AG20443 (cell line): Measurements from ENCODE around the gene TAAR9.
A peak's percentile ranks its signal among the peaks of the same experiment; 100 is the strongest.

Source experiments
- DNase-seq: peaks from one replicate; pipeline ENCODE4 v3.0.0; 2012; ENCODE audit warnings: low spot score, mixed read lengths

TAAR9 gene, protein sequence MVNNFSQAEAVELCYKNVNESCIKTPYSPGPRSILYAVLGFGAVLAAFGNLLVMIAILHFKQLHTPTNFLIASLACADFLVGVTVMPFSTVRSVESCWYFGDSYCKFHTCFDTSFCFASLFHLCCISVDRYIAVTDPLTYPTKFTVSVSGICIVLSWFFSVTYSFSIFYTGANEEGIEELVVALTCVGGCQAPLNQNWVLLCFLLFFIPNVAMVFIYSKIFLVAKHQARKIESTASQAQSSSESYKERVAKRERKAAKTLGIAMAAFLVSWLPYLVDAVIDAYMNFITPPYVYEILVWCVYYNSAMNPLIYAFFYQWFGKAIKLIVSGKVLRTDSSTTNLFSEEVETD

GRCh38 chr6:132537977-132538376 lies at the start of gene TAAR9:
TAAR9 (plus strand) TSS chr6:132538277; CDS start chr6:132538290, 13 bp downstream.
- DNase-seq = no peak

DNA sequence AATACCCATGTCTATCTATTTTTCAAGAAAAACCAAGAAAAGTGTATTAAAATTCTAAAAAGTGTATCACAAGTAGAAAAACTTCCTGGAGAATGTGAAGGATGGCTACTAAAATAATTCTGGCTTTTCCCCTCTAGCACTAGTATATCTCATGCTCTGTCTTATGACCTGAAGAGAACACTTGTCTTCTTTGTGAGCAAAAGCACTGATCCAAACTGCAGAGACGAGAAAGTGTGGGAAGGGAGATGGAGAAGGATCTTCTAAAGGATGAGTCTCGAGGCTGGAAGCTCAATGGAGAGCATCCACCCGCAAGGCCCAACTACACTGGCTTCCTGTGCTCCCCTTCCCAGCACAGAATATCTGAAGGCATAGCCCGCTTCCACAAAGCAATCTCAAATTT lies 48.7 kb upstream of the TAAR9 start:
- no peak for DNase-seq

GRCh38 chr6:132490024-132490423 lies 48.1 kb upstream of the TAAR9 start:
- peak; percentile 82 for DNase-seq

DNA sequence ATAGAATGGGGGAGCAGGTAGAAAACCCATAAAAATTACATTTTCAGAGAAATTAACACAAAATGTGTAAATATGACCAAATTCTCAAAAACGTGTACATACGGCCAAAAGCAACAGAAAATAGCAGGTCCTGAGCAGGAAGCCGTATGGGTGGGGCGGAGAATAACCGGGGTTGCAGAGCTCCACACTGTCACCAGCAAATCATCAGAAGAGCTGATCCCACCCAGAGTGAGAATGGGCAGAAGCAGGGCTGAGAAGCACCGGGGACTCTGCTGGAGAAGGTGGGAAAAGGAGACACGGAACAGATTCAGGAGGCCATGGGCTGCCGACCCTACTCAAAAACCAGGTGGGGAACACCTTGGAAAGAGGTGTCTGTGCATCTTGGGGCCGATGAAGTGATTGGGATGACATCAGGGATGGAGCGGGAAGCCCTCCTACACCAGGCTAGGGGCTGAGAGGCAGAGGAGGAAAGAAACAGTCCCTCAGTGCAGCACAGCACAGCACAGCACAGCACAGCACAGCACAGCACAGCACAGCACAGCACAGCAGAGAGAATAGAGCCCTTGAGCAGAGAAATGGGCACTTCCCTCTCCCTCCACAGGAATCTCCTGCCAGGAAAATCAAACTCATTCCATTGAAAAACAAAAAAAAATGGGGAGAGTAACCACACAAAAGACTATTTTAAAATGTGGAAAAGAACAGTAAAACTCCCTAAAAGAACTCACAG lies 47.4 kb upstream of the TAAR9 start:
- peak; percentile 38 for DNase-seq

DNA sequence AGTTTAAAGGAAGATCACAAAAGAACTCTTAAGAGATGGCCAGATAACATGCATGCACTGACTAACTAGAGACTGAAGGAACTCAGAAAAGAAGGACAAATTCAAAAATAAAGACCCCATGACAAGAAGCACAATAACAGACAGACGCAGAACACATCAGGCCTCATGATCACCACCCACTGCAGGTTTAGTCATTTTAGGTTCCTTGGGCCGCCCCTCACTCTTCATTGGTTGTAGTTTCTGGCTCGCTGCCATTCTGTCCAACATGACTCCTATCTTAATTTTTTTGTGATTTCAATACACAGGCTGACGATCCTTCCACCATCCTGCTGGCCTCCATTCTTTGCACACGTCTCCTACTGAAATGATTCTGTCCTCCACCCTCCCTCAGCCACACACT lies 46.8 kb upstream of the TAAR9 start:
- DNase-seq = peak; percentile 43

GRCh38 chr6:132491881-132492280 lies 46.2 kb upstream of the TAAR9 start:
- DNase-seq = no peak

DNA sequence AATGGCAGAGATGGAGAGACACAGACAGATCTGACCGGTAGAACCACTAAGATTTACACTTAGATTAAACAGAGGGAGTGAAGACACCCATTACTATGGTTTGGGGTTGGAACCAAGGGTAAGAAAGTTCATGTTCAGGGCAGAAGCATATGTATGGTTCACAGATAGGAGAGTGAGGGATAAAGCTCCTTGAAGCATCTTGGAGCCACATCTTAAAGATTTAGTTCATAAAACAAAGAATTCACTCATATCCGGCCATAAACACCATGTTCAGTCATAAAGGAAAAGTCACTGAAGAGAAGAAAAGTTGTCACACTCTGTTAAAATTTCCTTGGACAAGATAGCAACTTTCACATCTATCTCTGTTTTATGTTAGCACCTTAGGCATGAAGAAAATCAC lies 43.1 kb upstream of the TAAR9 start:
- no peak for DNase-seq

DNA sequence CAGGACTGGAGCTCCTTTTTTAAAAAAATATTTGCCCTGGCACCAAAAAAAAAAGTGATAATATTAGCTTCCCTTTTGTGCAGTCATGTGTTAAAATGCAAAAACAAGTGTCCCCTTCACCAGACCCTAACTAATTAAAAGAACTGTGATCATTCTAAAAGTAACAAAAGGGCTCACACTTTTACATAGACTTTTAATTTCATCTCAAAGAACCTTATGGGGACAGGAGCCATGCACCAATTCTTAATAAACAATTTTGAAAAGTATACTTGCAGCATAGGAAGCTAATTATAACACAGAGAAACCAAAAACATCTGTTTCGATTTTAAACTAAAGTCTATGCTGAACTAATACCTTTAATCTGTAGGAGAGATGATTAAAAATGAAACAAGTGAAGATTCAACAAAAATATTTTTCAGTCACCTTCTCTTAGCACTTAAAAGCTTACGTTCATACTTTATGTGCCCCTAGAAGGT lies 42.4 kb upstream of the TAAR9 start:
- DNase-seq = no peak

GRCh38 chr6:132496519-132497180 lies 41.4 kb upstream of the TAAR9 start:
- DNase-seq = no peak

- no peak for DNase-seq
These were observed 39.4 kb upstream of the TAAR9 start for GRCh38 chr6:132498638-132499037.

DNA sequence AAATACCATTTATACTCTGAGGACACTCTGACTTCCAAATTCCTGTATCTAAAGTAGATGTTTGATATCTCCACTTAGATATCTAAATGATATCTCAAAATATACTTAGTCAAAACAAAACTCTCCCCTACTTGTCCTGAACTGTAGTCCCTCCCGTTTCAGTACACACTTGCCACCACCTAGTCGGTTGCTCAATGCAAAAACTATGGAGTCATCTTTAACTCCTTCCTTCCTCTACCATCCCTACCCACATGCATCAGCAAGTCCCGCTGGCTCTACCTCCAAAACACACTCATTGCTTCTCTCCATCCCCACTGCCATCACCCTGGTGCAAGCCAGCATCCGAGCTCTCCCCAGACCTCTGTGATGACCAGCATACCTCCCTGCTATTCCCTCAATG lies 38.3 kb upstream of the TAAR9 start:
- no peak for DNase-seq

DNA sequence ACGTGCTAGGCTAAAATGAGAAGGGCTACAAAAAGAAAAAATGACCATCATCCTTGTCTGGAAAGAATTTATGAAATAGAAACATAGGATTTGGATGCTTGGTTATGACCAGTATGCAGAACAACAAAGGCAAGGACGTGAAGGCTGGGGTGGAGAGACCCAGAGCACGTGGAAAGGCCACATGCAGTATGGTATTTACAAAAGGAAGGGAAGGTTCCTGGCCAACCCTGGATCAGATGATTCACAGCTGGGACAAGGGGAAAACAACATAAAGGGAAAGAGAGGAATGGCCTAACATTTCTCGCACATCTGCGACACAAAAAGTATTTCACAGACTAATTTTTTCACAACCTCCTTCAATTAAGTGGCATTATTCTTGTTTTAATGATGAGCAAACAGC lies 33.3 kb upstream of the TAAR9 start:
- DNase-seq = no peak

DNA sequence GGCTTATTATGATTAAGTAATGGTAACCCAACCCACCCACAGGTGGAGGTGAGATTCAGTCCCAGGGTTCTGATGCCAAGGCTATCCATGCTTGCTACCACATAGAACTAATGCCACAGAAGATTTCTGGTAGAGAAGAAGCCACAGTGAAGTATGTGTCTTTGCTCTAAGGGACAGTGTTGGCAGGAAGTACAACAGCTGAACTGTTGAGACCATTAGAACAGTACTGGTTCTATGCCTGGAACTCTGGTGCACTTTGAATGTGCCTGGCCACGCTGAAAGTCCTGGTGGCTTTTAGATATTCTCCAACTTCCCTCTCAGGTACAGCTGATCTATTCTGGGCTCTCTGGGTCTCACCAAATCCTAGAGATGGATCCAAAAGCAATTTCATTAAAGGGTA lies 32.9 kb upstream of the TAAR9 start:
- DNase-seq = no peak

- DNase-seq = no peak
These were observed 31.6 kb upstream of the TAAR9 start for GRCh38 chr6:132506461-132506860.

GRCh38 chr6:132506869-132507808 lies 30.9 kb upstream of the TAAR9 start:
- DNase-seq = no peak

DNA sequence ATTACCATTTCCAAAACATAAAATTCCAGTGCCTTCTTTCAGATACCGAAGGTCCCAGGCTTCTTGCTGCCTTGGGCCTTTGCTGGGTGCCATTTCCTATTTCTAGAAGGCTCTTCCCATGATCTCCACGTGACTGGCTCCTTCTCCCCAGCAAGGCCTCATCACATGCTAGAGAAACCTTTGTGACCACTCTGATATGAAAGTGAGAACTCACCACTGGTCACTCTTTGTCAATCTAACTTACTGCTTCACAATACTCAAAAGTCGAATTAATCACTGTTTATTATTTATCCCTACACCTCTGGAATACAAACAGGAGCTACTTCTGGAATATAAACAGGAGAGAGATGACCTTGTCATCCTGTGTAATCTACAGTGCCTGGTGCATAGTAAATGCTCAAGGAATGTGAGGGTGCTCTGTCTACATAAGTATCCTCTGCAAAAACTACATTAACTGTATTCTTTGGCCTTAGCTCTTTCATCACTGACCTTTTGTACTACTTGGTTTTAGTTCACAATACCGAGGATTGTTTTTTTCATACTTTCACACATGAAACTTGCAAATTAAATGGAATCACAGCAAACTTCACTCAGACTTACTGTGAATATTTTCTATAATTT lies 26.8 kb upstream of the TAAR9 start:
- DNase-seq = no peak

- no peak for DNase-seq
These were observed 26.3 kb upstream of the TAAR9 start for GRCh38 chr6:132511831-132512220.

DNA sequence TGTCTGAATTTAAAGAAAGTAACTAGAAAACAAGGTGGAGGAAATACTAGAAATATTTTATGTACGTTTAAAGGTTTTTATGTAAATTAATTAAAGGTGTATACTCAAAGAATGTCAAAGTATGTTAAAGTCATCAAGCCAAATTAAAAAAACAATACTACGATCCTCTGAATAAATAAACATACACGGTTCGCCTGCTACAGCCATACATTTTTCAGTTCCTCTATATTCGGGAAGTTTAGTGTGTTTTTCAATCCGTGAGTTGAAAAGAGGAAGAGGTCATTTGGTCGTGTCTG lies 25.8 kb upstream of the TAAR9 start:
- no peak for DNase-seq

- DNase-seq = peak; percentile 98
These were observed 25.1 kb upstream of the TAAR9 start, which contains the start of gene STX7 for GRCh38 chr6:132512638-132513632. STX7 (minus strand) TSS chr6:132513116; CDS start chr6:132503530, 9,586 bp downstream.
